ENCODE data around the gene LYL1.

The LYL1 gene

GRCh38 chr19:13078897-13079541, 23.6 kb downstream of the LYL1 start:
- H3K4me3 ChIP-seq (ENCODE audit: control insufficient read depth, low read depth, low read length) = no peak overlapping the region
- TF ChIP-seq, protein P1, sequence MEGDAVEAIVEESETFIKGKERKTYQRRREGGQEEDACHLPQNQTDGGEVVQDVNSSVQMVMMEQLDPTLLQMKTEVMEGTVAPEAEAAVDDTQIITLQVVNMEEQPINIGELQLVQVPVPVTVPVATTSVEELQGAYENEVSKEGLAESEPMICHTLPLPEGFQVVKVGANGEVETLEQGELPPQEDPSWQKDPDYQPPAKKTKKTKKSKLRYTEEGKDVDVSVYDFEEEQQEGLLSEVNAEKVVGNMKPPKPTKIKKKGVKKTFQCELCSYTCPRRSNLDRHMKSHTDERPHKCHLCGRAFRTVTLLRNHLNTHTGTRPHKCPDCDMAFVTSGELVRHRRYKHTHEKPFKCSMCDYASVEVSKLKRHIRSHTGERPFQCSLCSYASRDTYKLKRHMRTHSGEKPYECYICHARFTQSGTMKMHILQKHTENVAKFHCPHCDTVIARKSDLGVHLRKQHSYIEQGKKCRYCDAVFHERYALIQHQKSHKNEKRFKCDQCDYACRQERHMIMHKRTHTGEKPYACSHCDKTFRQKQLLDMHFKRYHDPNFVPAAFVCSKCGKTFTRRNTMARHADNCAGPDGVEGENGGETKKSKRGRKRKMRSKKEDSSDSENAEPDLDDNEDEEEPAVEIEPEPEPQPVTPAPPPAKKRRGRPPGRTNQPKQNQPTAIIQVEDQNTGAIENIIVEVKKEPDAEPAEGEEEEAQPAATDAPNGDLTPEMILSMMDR (conservative IDR thresholded peaks at IDR 0.05; ENCODE audit: control insufficient read depth, insufficient read depth, low read depth, low read length) = no peak

GRCh38 chr19:13078381-13078780, 24.3 kb downstream of the LYL1 start:
- no peak for DNase-seq (ENCODE audit: low read depth)
- no peak overlapping the region for H3K4me3 ChIP-seq (ENCODE audit: control insufficient read depth, low read depth, low read length)
- TF ChIP-seq, protein P1 (conservative IDR thresholded peaks at IDR 0.05; ENCODE audit: control insufficient read depth, insufficient read depth, low read depth, low read length) = no peak

More at GRCh38 chr19:13078897-13079541, 23.6 kb downstream of the LYL1 start:
- no peak for DNase-seq (ENCODE audit: low read depth)

GRCh38 chr19:13077240-13077639, 25.4 kb downstream of the LYL1 start:
- TF ChIP-seq, protein P1 (conservative IDR thresholded peaks at IDR 0.05; ENCODE audit: control insufficient read depth, insufficient read depth, low read depth, low read length) = no peak
- H3K4me3 ChIP-seq (ENCODE audit: control insufficient read depth, low read depth, low read length) = no peak overlapping the region

GRCh38 chr19:13076787-13077186, 25.9 kb downstream of the LYL1 start:
- no peak for DNase-seq (ENCODE audit: low read depth)
- no peak overlapping the region for H3K4me3 ChIP-seq (ENCODE audit: control insufficient read depth, low read depth, low read length)
- TF ChIP-seq, protein P1 (conservative IDR thresholded peaks at IDR 0.05; ENCODE audit: control insufficient read depth, insufficient read depth, low read depth, low read length) = no peak

More at GRCh38 chr19:13077240-13077639, 25.4 kb downstream of the LYL1 start:
- DNase-seq (ENCODE audit: low read depth) = no peak

DNA sequence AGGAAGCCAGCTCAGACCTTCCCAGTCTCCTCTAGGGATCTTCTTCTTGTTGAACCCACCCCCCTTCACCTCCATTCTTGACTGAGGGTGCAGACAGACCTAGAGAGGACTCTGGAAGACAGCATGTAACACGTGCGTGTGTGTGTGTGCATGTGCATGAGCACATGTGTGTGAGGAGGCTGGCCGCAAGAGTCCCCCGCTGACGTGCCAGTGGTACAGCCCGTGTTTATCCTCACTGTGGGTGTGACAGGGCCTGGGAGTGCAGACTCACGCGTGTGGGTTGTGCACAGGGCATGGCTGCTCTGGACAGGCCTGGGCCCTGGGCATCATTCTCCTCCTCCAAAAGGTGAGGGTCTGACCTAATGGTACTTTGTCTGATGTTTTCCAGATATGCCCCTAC, 26.3 kb downstream of the LYL1 start:
- H3K4me3 ChIP-seq (ENCODE audit: control insufficient read depth, low read depth, low read length) = no peak overlapping the region
- TF ChIP-seq, protein P1 (conservative IDR thresholded peaks at IDR 0.05; ENCODE audit: control insufficient read depth, insufficient read depth, low read depth, low read length) = no peak
- DNase-seq (ENCODE audit: low read depth) = no peak

GRCh38 chr19:13074378-13074777, 28.3 kb downstream of the LYL1 start:
- TF ChIP-seq, protein P1 (conservative IDR thresholded peaks at IDR 0.05; ENCODE audit: control insufficient read depth, insufficient read depth, low read depth, low read length) = no peak
- DNase-seq (ENCODE audit: low read depth) = no peak
- H3K4me3 ChIP-seq (ENCODE audit: control insufficient read depth, low read depth, low read length) = no peak overlapping the region
